GM10266 (cell line): ENCODE results near the gene RHBDL2.

Source experiments
- DNase-seq: peaks from one replicate; pipeline ENCODE4 v3.0.0; 2012; ENCODE audit errors: extremely low spot score
- TF ChIP-seq, protein P1 (sequence below): IDR thresholded peaks from 2 replicates; pipeline ENCODE4 v1.5.1; 2012; ENCODE audit warnings: mild to moderate bottlenecking, low read depth; ENCODE audit not compliant: control insufficient read depth, insufficient read depth; ENCODE audit errors: missing control alignments

RHBDL2 gene

DNA sequence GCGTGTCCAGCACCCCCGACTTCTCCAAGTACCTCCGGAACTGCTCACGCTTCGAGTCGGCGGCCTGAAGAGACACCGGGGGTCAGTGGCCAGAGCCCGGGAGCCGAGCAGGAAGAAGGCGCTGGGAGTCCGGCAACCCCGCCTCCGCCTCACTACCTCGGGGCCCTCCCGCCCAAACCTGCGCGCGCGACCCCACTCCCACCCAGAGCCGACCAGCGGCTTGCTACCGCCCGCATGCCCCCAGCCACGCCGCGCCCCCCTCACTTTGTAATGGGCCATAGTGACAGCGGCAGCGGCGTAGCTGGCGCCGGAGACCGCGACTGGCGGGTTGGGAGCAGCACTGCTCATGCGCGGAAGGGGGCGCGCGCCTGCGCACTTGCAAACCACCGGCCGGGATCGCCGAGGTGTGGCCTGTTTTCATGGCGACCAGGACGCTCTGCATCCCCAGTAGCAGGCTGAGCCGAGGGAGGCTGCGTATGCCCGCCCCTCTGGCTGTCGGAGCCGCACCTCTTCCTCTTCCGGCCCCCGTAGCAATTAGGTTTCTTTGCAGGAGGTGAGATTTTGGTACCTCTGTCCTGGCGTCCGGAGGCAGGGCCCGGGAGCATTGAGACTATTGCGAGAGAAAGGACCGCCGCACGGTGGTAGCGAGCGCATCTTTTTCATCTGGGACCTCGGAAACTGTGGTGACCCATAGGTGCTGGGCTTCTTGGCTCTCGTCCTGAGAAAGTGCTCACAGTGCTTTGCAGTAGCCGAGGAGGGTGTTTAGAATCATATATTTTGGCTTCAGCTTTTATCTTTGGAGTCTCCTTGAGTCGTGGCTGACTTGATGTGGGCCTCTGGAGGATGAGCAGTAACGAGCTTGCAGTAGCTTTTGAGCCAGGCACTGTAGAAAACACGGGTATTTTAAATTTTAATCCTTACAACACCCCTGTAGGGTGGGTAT, 68.3 kb downstream of the RHBDL2 start, which contains the start of gene MYCBP:
Gene MYCBP (minus strand): TSS at position 322 of the 943 bp plus-strand sequence. CDS start 43 bp downstream, at position 279.
- DNase-seq, result peak; percentile 98
- TF ChIP-seq, protein P1, sequence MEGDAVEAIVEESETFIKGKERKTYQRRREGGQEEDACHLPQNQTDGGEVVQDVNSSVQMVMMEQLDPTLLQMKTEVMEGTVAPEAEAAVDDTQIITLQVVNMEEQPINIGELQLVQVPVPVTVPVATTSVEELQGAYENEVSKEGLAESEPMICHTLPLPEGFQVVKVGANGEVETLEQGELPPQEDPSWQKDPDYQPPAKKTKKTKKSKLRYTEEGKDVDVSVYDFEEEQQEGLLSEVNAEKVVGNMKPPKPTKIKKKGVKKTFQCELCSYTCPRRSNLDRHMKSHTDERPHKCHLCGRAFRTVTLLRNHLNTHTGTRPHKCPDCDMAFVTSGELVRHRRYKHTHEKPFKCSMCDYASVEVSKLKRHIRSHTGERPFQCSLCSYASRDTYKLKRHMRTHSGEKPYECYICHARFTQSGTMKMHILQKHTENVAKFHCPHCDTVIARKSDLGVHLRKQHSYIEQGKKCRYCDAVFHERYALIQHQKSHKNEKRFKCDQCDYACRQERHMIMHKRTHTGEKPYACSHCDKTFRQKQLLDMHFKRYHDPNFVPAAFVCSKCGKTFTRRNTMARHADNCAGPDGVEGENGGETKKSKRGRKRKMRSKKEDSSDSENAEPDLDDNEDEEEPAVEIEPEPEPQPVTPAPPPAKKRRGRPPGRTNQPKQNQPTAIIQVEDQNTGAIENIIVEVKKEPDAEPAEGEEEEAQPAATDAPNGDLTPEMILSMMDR, result peak; percentile 13

DNA sequence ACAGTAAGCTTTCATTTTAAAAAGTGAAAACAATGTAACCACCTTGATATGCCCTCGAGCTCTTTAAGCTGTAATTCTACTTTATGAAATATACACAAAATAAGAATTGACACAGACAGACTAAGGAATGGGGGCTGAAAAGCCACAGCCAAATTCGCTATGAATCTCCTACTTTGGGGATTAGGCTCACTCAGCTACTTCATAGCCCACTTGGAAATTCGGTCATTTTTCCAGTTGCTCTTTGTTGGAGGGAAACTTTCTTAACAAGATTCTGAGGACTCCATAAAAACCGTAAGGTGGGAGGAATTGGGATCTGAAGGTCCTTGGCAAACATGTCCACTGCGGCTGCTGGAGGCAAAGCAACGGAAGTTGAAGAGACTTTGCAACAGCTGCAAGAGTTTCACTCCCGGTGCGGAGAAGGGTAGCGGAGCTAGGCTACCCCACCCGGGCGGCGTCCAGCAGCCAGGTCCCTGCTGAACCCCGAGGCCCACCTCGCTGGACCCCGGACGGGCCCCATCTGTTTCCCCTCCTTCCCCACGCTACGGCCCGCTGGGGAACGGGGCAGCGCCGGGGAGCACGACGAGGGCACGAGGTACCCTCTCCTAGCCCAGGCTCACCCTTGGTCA, 69.1 kb downstream of the RHBDL2 start:
- DNase-seq, result peak; percentile 54
- TF ChIP-seq, protein P1, result no peak

DNA sequence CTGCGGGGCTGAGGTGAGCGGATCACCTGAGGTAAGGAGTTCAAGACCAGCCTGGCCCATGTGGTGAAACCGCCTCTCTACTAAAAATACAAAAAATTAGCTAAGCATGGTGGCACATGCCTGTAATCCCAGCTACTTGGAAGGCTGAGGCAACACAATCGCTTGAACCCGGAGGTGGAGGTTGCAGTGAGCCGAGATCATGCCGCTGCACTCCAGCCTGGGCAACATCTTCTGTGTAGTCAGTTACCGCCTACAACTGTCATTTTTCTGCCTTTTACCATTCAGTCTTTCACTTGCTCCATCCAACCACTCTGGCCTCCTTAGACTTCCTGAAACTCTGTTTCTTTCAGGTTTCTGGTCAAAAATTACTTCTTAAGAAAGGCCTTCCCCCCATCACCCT, 70.6 kb downstream of the RHBDL2 start:
- TF ChIP-seq, protein P1, result no peak
- DNase-seq, result no peak

DNA sequence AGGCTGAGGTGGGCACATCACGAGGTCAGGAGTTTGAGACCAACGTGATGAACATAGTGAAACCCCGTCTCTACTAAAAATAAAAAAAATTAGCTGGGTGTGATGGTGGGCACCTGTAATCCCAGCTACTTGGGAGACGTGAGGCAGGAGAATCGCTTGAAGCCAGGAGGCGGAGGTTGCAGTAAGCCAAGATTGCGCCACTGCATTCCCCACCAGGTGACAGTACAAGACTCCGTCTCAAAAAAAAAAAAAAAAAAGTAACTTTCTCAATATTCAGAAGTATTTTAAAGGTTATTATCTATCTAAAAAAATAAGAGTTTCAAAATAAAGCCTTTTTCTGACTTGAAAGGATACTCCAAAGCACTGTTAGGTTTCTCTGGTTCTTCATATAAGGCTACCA, 74.4 kb downstream of the RHBDL2 start:
- no peak for DNase-seq
- TF ChIP-seq, protein P1, result no peak

DNA sequence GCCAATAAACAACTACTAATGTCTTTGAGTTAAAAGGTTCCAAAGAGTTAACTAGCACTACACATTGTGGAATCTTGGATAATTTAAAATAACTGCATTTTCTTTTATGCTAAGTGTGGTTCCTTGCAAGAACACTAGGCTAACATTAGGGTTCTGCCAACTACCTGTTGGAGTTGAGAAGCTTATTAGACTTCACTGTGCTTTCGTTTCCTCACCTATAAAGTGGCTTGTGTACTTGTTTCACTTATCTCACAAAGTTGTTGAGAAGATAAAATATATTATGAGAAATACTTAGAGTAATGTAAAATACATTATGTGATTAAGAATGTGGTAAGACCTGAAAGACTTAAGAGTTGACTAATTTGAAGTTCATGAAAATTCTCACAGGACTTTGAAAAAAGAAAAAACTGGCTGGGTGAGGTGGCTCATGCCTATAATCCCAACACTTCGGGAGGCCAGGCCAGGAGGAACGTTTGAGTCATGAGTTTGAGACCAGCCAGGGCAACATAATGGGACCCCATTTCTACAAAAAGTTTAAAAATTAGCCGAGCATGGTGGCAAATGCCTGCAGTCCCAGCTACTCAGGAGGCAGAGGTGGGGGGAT, 76.4 kb downstream of the RHBDL2 start:
- TF ChIP-seq, protein P1, result no peak
- no peak for DNase-seq

DNA sequence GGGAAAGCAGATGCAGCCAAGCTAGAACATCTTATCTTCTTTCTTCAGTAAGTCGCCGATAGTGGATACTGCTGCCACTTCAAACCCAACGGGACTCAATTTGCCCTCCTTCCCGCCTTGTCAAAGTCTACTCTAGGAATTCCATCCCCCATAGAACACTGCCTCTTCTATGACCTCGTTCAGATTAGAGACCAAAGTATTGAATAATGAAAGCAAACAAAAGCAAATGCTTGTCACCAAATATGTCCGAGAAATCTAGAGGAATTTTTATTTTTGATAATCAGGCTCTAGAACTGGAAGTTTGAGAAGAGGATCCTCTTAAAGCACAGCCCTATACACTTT, 81.2 kb downstream of the RHBDL2 start:
- no peak for DNase-seq
- TF ChIP-seq, protein P1, result no peak
